Non-pigmented ciliary epithelial cell (primary cell): ENCODE results near the gene ZFYVE28.

Experiments
- DNase-seq: peaks from one replicate; pipeline ENCODE4 v3.0.0-alpha.2; 2010; ENCODE audit warnings: low read depth

ZFYVE28 gene

DNA sequence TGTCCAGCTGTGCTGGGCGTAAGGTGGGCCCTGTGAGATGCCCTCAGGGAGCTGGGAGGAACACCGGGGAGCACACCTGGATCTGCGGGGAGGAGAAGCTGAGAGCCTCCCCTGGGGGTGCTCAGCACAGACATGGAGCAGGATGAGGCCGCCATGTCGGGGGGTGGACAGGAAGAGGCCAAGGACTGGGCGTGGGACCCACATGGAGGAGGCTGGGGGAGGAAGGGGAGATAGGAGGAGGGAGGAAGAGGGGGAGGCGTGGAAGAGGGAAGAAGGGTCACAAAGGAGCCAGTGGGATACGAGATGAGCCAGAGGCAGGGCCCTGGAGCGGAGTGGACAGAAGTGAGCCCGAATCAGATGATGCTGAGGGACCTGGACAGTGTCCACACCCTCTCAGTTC lies 66.3 kb downstream of the ZFYVE28 start:
- no peak for DNase-seq

DNA sequence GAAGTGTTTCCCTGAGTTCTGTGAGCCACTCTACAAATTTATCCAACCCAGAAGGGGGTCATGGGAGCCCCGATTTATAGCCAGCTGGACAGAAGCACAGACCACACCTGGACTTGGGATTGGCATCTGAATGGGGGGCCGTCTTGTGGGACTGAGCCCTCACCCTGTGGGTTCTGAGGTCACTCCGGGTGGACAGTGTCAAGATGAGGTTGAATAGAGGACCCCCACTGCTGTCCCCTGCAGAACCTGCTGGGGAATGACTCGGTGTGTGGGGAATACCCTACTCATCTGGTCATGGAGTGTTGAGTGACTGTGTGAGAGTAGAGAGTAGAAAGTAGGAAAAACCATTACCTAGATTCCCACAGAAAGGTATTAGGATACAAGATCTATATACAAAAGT lies 67.5 kb downstream of the ZFYVE28 start:
- DNase-seq: no peak

DNA sequence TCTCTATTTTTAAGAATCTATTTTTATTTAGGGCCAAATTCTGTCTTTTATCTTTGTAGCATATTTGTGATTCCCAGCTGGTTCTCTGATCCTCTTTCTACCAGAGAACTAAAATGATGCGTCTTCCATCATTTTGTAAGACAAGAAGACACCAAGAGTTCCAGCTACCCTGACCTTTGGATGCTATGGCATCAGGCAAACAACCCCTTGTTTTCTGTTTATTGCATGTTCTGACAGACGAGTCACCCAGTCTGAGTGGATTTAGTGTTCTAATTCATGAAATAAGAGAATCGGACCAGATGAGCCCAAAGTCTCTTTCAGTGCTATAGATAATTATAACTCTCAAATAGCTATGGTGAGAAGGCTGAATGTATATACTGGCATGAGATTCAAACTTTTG lies 69.7 kb downstream of the ZFYVE28 start:
- DNase-seq: no peak

DNA sequence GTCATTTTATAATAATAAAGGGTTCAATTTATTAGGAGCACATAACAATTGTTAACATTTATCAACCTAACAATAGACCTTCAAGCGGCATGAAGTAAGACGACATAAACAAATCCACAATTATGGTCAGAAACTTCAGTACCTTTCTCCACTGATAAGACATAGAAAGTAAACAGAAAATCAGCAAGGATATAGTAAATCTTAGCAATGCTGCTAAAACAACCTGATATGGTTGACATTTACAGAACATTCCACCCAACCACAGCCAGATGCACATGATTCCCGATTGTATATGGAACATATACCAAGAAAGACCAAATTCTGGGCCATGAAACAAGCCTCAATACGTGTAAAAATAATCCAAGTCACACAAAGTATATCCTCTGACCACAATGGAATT lies 71.3 kb downstream of the ZFYVE28 start:
- DNase-seq: no peak

DNA sequence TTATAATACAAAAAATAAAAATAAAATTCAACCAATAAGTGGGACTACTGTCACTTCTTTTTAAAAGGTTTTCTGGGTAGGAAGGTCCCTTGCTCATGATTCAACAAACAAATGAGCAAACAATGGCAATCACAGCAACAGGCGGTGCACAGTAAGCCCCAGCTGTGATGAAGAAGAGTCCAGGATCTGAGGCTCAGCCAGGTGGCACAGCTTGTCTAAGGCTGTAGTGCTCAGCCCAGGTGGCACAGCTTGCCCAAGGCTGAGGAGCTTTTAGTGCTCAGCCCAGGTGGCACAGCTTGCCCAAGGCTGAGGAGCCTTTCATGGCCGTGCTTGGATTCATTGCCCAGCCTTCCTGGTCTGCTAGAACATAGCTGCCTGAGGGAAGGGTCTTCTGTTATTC lies 75.0 kb downstream of the ZFYVE28 start:
- no peak for DNase-seq

DNA sequence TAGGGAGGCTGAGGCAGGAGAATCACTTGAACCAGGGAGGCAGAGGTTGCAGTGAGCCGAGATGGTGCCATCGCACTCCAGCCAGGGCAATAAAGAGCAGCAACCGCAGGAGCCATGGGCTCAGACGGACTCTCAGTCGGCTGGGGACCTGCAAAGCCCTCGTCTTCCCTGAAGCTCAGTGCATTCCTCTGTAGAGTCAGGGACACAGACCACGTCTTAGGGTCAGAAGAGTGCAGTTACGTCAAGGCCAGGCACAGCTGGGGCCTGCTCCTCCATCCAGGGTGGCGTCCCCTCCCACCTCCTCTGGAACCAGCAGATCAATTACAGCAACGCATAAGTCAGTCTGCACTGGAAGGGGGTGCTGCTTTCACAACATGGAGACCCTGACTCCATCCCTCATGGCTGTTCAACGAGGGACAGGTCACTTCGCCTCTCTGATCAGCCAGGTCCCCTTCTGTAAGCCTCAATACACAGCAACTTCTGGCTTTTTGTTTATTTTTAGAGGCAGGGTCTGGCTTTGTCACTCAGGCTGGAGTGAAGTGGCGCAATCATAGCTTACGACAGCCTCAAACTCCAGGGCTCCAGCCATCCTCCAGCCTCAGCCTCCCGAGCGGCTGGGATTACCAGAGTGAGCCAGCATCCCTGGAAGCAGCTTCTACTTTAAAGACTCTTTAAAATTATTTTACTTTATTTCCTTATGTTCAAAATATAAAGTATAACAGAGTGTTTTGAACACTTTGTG lies 76.4 kb downstream of the ZFYVE28 start:
- no peak for DNase-seq

DNA sequence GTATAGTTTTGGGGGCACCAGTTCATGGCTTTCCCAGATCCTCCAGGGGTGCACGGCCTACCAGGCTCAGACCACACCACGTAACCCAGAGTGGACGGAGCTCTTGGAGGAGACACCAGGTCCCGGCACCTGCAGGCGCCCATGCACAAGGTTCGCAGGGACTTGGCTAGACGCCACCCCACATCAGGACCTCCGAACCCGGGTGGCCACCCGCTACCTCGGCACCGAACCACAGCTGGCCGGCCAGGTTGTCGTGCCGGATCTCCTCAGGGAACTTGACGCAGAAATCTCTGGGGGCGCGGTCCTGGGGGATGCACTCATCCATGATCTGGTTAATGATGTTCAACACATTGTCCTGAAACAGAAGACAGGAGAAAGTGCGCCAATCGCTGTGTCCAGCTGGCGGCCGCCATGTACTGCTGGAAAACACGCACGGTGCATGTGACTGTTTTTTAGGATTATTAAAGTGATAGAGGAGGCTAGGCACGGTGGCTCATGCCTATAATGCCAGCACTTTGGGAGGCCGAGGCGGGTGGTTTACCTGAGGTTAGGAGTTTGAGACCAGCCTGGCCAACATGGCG lies 77.1 kb downstream of the ZFYVE28 start:
- DNase-seq: no peak

DNA sequence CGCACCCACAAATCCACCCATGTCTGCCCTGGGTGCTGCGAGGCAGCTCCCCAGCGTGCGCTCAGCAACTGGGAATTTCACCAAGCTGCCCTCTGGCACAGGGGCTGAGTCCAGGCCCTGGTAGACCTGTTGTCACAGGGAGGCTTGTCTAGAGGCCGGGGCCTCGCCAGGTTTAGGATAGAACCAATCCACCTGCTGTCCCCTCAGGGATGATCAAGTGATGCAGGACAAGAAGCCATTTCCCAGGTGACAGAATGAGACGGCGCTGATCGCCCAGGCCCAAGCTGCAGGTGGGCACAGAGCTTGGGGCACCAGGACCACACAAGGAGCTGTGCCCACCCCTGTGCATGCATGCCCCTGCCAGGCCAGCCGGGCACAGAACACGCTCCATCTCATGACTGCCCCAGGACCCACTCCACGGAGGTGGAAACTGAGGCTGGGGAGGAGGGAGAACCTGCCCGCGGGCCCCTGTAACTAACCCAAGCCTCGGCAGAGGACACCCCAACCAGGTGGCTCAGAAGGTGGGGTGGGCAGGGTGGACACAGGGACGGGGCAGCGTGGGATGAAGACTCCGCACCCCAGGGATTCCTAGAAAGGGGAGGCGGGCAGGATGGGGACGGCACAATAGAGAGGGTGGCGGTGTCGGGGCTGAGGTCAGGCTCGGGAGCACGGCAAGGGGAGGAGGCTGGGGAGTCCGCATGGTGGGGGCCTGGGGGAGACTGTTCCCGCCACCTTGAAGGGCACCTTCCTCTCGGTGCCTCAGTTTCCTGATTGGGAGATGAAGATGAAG lies 78.0 kb downstream of the ZFYVE28 start:
- DNase-seq: no peak

DNA sequence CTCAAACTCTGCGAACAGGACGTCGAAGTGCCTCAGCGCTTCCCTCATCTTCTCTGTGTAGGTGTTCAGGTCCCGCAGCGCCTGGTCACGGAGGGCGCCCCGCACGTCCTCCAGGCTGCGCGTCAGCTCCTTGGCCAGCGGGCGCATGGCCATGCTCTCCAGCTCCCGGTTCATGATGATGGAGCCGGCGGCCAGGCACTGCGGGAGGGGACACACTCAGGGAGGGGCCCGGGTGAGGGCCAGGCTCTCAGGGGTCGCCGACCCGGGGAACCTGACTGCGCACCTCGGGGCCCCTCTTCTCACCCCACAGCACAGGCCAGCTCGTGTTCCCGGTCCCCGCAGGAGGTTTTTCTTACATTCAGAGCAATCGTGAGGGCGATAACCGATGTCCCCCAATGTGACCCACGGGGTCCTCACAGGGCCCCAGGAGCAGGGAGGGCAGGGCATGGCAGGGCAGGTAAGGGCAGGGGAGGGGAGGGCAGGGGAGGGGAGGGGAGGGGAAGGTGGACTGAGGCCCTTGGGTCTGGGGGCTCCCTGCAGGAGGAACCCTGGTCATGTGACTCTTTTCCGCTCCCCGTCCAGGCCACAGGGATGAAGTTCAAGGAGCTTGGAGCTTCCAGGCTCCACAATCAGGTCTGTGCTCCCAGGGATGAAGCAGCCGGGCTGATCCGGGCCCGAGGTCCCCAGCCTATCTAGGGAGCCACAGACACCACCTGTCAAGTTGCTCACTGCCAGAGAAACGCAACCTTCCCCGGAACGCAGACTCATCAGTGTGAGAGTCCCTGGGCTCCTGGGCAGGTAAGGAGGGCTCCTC lies 78.8 kb downstream of the ZFYVE28 start:
- no peak for DNase-seq

DNA sequence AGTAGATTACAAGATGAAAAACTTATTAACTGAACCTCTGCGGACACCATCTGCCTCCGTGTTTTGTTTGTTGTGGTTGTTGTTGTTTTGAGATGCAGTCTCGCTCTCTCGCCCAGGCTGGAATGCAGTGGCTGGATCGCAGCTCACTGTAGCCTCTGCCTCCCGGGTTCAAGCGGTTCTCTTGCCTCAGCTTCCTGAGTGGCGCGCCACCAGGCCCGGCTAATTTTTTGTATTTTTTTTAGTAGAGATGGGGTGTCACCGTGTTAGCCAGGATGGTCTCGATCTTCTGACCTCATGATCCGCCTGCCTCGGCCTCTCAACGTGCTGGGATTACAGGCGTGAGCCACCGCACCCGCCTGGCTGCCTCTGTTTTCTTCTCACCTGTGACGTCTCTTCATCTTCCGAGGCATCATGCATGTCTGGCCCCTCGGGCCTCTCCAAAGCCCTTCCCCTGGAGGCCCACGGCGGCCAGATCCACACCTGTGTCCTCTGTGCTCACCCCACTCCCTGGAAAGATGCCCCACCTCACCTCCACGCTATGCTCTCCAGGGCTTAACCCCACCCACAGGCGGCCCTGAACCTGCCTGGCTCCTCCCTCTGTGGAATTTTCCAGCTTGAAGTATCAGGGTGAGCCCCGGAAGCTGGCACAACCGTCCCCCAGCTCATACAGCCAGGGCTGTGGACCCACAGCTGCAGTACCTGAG lies 79.5 kb downstream of the ZFYVE28 start:
- DNase-seq: no peak

DNA sequence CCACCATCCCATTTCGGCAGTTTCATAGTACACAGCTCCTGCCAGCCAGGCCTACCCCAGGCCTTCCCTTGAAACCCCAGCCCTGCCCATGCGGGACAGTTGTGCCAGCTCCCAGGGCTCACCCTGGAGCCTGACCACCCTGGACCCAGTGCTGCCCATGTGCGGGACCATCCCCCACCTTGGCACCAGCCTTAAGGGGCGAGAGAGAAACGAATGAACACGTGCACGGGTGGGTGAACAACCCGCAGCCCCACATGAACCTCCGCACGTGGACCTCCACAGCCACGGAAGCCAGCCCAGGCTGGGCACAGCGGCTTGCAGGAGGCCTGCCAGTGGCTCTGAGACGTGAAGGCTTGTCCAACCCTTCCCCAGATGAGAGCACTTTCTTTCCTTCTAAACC lies 80.5 kb downstream of the ZFYVE28 start:
- DNase-seq: no peak

DNA sequence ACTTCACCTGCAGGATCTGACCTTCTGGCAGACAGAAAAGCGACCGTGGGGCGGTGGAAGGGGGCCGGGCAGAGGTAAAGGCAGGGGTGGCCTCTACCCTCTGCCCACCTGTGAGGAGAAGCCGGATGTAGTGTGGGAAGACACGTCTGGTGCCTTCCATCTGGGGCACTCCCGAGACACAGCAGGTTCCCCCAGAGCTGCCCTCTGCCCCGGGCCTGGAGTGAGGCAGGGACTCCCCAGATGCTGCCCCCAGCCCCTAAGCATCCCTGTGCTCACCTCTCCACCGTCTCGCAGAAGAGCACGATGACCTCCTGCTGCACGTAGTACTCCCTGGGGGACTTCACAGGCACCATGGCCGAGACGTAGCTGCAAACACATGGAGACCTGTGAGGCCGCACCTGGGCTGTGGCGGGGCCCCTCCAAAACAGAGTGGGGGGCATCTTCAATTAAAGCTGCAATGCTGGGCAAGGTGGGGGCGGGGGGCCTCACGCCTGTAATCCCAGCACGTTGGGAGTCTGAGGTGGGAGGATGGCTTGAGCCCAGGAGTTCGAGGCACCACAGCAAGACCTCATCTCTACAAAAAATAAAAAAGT lies 81.2 kb downstream of the ZFYVE28 start:
- DNase-seq: no peak

DNA sequence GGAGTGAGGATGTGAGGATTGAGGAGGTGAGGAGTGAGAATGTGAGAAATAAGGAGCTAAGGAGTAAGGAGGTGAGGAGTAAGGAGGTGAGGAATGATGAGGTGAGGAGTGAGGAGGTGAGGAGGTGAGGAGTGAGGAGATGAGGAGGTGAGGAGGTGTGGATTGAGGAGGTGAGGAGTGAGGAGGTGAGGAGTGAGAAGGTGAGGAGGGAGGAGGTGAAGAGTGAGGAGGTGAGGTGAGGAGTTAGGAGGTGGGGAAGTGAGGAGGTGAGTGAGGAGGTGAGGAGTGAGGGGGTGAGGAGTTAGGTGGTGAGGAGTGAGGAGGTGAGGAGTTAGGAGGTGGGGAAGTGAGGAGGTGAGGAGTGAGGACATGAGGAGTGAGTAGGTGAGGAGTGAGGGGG lies 81.8 kb downstream of the ZFYVE28 start:
- no peak for DNase-seq

DNA sequence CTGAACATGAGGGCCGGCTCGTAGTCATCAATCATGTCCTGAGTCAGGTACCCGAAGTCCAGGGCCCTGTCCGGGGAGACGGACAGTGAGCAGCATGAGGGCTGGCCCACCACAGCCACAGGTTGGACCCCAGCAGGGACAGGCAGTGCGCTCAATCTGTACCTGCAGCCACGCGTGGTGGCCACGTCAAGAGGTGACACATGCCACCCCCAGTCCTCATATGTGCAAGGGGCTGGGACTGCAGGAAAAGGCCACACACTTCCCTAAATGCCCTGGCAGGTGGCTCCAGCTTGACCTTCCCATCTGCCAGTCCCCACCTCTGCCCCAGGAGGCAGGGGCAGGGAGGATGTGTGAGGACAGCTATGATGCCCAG lies 82.7 kb downstream of the ZFYVE28 start:
- DNase-seq: no peak

DNA sequence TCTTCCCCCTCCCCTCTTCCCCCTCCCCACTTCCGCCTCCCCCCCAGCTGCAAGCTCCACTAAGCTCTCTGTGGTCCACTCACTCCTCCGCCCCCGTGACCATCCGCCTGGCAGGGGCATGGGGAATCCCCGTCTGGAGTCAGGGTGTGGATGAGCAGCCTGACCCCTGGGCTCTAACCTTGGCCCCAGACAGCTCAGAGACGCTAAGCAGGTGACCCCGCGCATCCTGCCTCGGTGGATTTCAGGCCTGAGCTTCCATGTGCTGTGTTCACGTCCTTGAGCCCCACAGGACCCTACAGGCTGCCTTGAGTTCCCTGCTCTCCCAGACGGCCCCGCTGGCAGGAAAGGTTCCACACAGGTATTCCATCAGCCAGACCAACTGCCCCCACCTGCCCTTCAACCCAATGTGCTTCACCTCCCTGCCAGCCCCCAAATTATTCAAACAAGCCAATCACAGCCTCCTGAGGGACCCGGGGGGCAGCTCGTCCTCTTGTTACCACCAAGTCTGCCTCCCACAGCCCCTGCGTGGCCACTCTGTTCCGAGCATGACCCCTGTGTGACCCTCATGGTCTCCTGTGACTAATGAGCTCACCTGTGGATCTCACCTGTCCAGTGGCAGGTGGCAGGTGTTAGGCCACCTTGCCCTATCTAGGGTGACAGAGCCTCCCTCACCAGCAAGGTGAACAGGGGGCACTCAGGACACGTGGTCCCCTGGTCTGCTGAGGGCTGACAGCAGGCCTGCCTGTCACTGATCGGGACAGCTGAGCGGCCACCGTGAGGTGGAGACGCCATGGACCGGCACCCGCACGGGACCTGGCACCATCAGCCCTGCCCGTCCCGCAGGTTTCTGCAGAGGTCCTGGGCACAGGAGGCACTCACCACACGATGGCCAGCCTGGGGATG lies 83.4 kb downstream of the ZFYVE28 start:
- no peak for DNase-seq

DNA sequence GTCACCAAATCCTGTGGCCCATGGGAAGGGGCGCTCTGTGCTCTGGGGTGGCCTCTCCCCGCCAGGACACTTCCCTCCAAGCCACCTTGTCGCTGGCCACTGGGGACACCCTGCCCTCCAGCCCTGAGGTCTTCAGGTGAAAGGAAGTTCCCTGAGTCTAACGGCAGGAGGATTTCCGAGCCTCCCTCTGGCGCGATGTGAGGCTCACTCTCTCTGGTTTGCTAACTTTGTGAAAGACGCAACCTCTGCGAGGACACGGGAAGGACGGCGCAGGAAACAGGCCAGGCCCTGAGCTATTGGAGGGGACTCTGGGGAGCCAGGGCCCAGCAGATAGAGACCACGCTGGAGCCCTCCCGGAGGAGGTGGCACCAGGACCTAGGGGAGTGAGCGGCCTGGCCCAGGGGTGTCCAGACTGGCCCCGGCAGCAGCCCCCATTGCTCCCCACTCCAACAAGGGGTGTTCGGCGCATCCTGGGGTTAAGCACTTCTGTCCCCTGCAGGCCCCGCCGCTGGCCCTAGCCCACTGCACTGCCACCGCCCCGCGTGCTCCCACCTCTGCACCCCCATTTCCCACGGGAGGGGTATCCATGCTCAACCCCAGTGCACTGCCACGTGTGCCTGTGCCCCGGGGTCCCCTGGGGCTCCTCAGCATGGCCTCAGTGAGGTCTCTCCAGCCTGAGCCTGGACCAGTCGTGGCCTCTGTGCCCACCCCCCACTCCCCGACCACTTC lies 84.4 kb downstream of the ZFYVE28 start:
- DNase-seq: no peak

DNA sequence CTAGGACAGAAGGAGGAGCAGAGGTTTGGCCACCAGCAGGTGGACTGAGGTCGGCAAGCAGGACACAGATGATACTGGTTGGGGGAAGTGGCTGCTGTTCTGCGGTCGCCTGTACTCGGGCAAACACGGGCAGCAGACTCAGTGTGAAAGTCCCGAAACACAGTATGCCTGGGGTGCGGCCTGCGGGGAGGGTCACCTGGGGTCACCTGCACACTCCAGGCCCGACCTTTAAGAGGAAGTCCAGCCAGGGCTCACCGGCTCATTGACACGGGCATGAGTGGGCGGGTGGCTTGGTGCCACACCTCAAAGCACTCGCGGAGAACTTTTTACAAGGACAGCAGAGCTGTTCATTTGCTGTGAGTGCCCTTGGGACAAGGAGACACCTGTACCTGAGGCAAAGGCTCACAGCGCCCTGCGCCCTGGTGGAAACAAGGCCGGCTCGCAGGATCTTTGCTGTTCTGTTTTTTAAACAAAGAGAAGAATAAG lies 85.0 kb downstream of the ZFYVE28 start:
- DNase-seq: no peak

DNA sequence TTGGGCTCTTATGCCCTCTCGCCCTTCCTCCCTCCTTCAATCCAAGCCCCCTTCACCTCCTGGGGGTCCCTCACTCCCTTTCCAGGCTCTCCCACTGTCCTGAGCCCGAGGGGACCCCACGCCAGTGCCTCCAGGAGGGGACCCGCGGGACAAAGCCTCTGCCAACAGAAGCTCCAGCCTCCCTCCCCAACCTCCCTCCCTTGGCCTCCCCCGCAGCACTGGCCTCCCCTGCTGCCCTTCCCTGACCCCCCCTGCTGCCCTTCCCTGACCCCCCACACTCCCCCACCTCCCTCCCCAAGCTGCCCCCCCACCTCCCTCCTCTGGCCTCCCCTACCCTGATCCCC lies 85.5 kb downstream of the ZFYVE28 start:
- DNase-seq: no peak

DNA sequence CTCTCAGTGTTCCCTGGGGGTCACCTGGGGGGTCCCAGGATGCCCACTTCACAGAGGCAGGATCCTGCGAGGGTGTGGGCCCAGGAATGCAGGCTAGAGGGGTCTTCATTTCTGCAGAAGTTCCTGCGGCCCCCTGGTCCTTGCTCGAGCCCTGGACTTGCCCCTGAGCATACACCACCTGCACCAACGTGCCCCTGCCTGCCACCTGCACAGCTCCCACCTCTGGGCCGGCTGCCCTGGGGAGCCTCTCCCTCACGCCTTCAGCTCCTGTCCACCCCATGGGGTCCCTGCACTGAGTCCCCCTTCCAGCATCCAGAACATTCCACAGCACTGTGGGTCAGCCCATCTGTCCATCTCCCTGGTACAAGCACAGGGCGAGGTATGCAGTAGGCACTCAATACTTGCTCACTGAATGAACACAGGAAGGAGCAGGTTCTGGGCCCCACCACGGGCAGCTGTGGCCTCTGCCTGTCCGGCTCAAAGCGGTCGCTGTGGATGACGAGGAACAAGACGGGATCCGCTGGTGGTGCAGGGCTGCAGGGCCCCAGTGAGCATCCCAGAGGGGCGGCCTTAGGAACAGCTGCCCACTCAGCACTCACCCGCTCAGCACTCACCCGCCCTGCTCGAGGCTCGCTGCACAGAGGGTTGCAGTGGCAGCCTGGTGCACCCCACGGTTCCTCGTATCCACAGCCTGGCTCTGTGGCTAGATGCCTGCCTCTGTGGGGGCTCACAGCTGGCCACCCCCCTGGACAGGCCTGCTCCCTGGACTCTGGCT lies 86.1 kb downstream of the ZFYVE28 start:
- DNase-seq: no peak
